Endodermal cell (in vitro differentiated cells): ENCODE data around the gene ERCC3. TPM values are rescaled to one million over a fixed set of nuclear protein-coding genes. Genes with fewer than 3 reads are reported as not detected.
"Not testable (repeated sequence)": the region's sequence is repeated elsewhere in the genome, so short reads cannot be mapped to it uniquely, and the experiment has no call there.

Source experiments
- DNase-seq: peaks from one replicate; pipeline ENCODE4 v3.0.0-alpha.2; 2017
- H3K27ac ChIP-seq: 2 replicates; pipeline ENCODE4 v1.5.1; 2013; ENCODE audit warnings: mild to moderate bottlenecking, low read depth, low read length, moderate library complexity
- H3K27me3 ChIP-seq: 2 replicates; pipeline ENCODE4 v1.6.1; 2013; ENCODE audit warnings: mild to moderate bottlenecking, low read length, moderate library complexity; ENCODE audit not compliant: insufficient read depth, control insufficient read depth, poor library complexity, severe bottlenecking
- H3K36me3 ChIP-seq: 2 replicates; pipeline ENCODE4 v1.7.0; 2013; ENCODE audit warnings: mild to moderate bottlenecking, low read length, moderate library complexity; ENCODE audit not compliant: control insufficient read depth, insufficient read depth
- H3K4me1 ChIP-seq: one replicate; pipeline ENCODE4 v1.7.0; 2013; ENCODE audit warnings: low read length; ENCODE audit not compliant: control insufficient read depth, insufficient read depth
- H3K4me3 ChIP-seq: 2 replicates; pipeline ENCODE4 v1.5.1; 2013; ENCODE audit warnings: mild to moderate bottlenecking, low read length, moderate library complexity
- H3K9ac ChIP-seq: 2 replicates; pipeline ENCODE4 v1.6.1; 2013; ENCODE audit warnings: mild to moderate bottlenecking, low read length, moderate library complexity; ENCODE audit not compliant: poor library complexity, severe bottlenecking; ENCODE audit errors: extremely low read depth
- H3K9me3 ChIP-seq: 2 replicates; pipeline ENCODE4 v1.6.1; 2013; ENCODE audit warnings: mild to moderate bottlenecking, low read length, moderate library complexity; ENCODE audit not compliant: control insufficient read depth
- H3K27ac Mint-ChIP-seq: 2 replicates; pipeline ENCODE4 v1.8.0; 2020; ENCODE audit warnings: mixed read lengths
- H3K27me3 Mint-ChIP-seq: 2 replicates; pipeline ENCODE4 v1.8.0; 2021; ENCODE audit warnings: mild to moderate bottlenecking, mixed read lengths; ENCODE audit not compliant: insufficient read depth
- H3K36me3 Mint-ChIP-seq: 2 replicates; pipeline ENCODE4 v1.8.0; 2020; ENCODE audit warnings: low read depth, mixed read lengths
- H3K4me1 Mint-ChIP-seq: 2 replicates; pipeline ENCODE4 v1.8.0; 2020; ENCODE audit warnings: mixed read lengths
- H3K4me3 Mint-ChIP-seq: 2 replicates; pipeline ENCODE4 v1.8.0; 2020; ENCODE audit warnings: mild to moderate bottlenecking, moderate library complexity, mixed read lengths
- H3K9me3 Mint-ChIP-seq: 2 replicates; pipeline ENCODE4 v1.8.0; 2020; ENCODE audit warnings: mild to moderate bottlenecking, mixed read lengths
- WGBS, 2 experiments: methylation state at CpG; one replicate each; pipeline versions ENCODE4 v1.1.5 to v1.1.7; 2013; ENCODE audit warnings: missing lambda C conversion rate in 2 of 2, mixed read lengths in 1 of 2; ENCODE audit not compliant: insufficient coverage in 1 of 2, insufficient read length in 1 of 2; 5-methylcytosine and 5-hydroxymethylcytosine counted together
- total RNA-seq, 2 donors: library from RNA; stranded (reverse); fragmentation: NEBNext Ultra II Directional in 1 of 2; extraction: Animal tissue kit (Norgen Biotek cat#: 25700) in 1 of 2; gene quantifications; 2 replicates in 1 of 2; 3 replicates in 1 of 2; pipeline ENCODE4 v1.2.1, GENCODE V29; 2021
- TF ChIP-seq, protein P1 (sequence below): fragments of 200-600 bp; sonication (generic); conservative IDR thresholded peaks from 2 replicates; pipeline ENCODE4 v1.5.0; 2021; ENCODE audit warnings: antibody characterized with exemption, mild to moderate bottlenecking

Gene ERCC3
- total RNA-seq, 2 donors from 2014 or later = 64.5 to 72.6 TPM

DNA sequence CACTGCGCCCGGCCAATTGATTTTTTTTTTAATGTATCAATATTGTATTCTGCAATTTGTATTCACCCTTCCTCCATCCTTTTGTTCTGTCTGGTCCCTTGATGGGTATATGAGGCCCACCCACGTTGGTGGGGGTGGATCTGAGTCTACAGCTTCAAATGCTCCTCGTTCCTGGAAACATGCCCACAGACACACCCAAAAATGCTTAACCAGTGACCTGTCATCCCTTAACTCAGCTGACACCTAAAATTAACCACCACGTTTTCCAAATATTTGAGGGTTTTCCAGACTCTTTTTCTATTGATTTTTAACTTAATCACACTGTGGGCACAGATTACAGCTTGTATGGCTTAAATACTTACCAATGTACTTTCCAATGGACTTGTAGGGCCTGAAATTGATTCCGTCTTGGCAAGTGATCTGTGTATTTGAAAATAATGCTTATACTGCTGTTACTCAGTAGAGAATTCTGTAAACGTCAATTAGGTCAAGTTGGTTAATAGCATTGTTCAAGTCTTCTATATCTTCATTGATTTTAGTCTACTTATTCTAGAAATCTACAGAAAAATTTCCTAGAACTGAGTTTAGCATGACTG, 39.5 kb downstream of the ERCC3 start:
- no peaks in the 10 kb centered on the region for H3K27me3 ChIP-seq
- peaks cover 36% of the 10 kb centered on the region for H3K36me3 Mint-ChIP-seq
- no peak overlapping the region for H3K4me3 ChIP-seq
- no peak overlapping the region for H3K27ac ChIP-seq
- H3K36me3 ChIP-seq = peaks cover 31% of the 10 kb centered on the region
- TF ChIP-seq, protein P1, sequence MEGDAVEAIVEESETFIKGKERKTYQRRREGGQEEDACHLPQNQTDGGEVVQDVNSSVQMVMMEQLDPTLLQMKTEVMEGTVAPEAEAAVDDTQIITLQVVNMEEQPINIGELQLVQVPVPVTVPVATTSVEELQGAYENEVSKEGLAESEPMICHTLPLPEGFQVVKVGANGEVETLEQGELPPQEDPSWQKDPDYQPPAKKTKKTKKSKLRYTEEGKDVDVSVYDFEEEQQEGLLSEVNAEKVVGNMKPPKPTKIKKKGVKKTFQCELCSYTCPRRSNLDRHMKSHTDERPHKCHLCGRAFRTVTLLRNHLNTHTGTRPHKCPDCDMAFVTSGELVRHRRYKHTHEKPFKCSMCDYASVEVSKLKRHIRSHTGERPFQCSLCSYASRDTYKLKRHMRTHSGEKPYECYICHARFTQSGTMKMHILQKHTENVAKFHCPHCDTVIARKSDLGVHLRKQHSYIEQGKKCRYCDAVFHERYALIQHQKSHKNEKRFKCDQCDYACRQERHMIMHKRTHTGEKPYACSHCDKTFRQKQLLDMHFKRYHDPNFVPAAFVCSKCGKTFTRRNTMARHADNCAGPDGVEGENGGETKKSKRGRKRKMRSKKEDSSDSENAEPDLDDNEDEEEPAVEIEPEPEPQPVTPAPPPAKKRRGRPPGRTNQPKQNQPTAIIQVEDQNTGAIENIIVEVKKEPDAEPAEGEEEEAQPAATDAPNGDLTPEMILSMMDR = no peak
- no peaks in the 10 kb centered on the region for H3K9me3 Mint-ChIP-seq
- H3K27me3 Mint-ChIP-seq = no peaks in the 10 kb centered on the region
- no peak overlapping the region for H3K9ac ChIP-seq
- H3K9me3 ChIP-seq = no peaks in the 10 kb centered on the region
- no peak overlapping the region for H3K4me3 Mint-ChIP-seq
- no peak for DNase-seq
- no peak overlapping the region for H3K27ac Mint-ChIP-seq
- H3K4me1 ChIP-seq = no peaks in the 10 kb centered on the region
- WGBS, 2 experiments = 90 to 94% methylated on average over 2 to 5 of the region's 7 CpGs
- no peaks in the 10 kb centered on the region for H3K4me1 Mint-ChIP-seq

DNA sequence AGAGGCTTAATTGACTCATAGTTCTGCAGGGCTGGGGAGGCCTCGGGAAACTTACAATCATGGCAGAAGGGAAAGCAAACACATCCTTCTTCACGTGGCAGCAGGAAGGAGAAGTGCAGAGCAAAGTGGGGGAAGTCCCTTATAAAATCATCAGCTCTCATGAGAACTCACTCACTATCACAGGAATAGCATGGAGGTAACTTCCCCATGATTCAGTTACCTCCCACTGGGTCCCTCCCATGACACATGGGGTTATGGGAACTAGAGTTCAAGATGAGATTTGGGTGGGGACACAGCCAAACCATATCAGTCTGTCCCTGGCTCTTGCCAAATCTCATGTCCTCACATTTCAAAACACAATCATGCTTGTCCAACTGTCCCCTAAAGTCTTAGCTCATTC, 52.8 kb downstream of the ERCC3 start:
- H3K4me3 Mint-ChIP-seq, H3K27ac ChIP-seq, H3K27ac Mint-ChIP-seq, H3K4me1 Mint-ChIP-seq, H3K36me3 Mint-ChIP-seq, H3K27me3 Mint-ChIP-seq, DNase-seq, H3K36me3 ChIP-seq, H3K9ac ChIP-seq, H3K4me3 ChIP-seq, H3K4me1 ChIP-seq, H3K27me3 ChIP-seq: not testable (repeated sequence)
- WGBS, 2 experiments = 93% methylated on average over 2 of the region's 2 CpGs; no CpG with 5 or more reads in 1 of the 2 experiments
- peaks cover 14% of the 10 kb centered on the region for H3K9me3 ChIP-seq
- peaks cover 19% of the 10 kb centered on the region for H3K9me3 Mint-ChIP-seq

DNA sequence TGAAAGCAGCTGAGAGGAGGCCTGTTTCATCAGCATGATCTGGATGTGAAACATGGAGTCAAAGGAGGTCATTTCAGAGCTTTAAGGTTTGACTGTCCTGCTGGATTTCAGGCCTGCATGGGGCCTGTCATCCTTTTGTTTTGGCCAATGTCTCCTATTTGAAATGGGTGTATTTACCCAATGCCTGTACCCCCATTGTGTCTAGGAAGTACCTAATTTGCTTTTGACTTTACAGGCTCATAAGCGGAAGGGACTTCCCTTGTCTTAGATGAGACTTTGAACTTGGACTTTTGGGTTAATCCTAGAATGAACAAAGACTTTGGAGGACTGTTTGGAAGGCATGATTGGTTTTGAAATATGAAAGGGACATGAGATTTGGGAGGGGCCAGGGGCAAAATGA, 54.5 kb downstream of the ERCC3 start:
- DNase-seq = no peak
- H3K27ac Mint-ChIP-seq = no peak overlapping the region
- peaks cover 1% of the 10 kb centered on the region for H3K27me3 Mint-ChIP-seq
- no peak overlapping the region for H3K4me3 Mint-ChIP-seq
- H3K9me3 ChIP-seq = peaks cover 14% of the 10 kb centered on the region
- no peaks in the 10 kb centered on the region for H3K4me1 ChIP-seq
- no peak overlapping the region for H3K27ac ChIP-seq
- no peaks in the 10 kb centered on the region for H3K36me3 ChIP-seq
- TF ChIP-seq, protein P1 = no peak
- no peak overlapping the region for H3K9ac ChIP-seq
- no peaks in the 10 kb centered on the region for H3K4me1 Mint-ChIP-seq
- peaks cover 19% of the 10 kb centered on the region for H3K9me3 Mint-ChIP-seq
- H3K27me3 ChIP-seq = no peaks in the 10 kb centered on the region
- 82 to 98% methylated on average over 1 of the region's 1 CpG for WGBS, 2 experiments
- no peaks in the 10 kb centered on the region for H3K36me3 Mint-ChIP-seq
- H3K4me3 ChIP-seq = no peak overlapping the region

DNA sequence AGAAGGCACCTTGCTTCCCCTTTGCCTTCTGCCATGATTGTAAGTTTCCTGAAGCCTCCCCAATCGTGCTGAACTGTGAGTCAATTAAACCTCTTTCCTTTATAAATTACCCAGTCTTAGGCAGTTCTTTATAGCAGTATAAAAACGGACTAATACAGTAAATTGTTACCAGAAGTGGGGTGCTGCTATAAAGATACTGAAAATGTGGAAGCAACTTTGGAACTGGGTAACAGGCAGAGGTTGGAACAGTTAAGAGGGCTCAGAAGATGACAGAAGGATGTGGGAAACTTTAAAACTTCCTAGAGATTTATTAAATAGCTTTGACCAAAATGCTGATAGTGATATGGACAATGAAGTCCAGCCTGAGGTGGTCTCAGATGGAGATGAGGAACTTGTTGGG, 56.2 kb downstream of the ERCC3 start:
- not testable (repeated sequence) for H3K4me3 Mint-ChIP-seq, DNase-seq, H3K27me3 ChIP-seq, H3K4me3 ChIP-seq, H3K4me1 Mint-ChIP-seq, H3K27me3 Mint-ChIP-seq, H3K36me3 Mint-ChIP-seq, H3K36me3 ChIP-seq, H3K27ac ChIP-seq, H3K4me1 ChIP-seq, H3K27ac Mint-ChIP-seq, H3K9ac ChIP-seq
- peaks cover 14% of the 10 kb centered on the region for H3K9me3 ChIP-seq
- H3K9me3 Mint-ChIP-seq = peaks cover 19% of the 10 kb centered on the region
- WGBS, 2 experiments = 81 to 89% methylated on average over 1 to 2 of the region's 2 CpGs
